Hematopoietic multipotent progenitor cell treated with erythropoietin and hydrocortisone succinate and interleukin-3 and kit ligand, for 17 days (in vitro differentiated cells): Measurements from ENCODE around the gene RTN1.

Source experiments
- DNase-seq: peaks from one replicate; pipeline ENCODE4 v3.0.0-alpha.2; 2015; ENCODE audit warnings: low spot score

The RTN1 gene

GRCh38 chr14:59849411-59850130 is 21.0 kb downstream of the RTN1 start:
- DNase-seq = no peak

- no peak for DNase-seq
Measured at GRCh38 chr14:59848671-59849070, 21.9 kb downstream of the RTN1 start.

DNA sequence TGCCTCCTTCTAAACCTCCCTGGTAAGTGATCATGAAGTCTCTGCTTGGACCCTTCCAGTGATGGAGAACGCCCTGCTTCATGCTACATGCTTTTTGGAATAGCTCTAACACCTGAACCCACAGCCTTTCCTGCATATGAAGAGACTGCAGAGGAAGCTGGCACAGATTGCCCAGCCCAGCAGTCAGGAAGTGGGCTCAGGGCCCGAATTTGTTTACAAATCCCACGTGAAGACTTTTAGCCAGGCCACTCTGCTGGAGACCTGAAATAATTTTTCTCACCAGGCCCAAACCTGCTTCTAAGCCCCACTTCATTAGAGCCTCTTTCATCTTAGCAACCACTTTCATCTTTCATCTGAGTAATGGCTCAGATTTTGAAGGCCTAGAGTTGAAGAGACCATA is 22.9 kb downstream of the RTN1 start:
- no peak for DNase-seq

DNA sequence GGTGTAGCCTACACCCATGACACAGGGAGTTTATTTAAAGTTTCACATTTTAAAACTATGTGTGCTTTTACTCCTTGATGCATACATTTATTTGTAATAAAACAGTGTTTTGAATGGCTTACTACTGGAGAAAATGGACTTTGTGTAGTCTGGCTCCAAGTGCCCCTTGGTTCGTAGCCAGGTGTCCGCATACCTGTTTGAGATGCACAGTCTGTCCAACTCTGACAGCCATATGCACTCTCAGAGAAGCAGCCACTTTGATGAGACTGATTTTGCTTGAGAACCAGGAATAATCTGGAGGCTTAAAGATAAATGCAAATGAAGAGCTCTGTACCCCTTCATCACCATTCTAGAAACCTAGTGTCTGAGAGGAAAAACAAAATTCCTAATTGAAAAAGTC is 24.0 kb downstream of the RTN1 start:
- DNase-seq = no peak

DNA sequence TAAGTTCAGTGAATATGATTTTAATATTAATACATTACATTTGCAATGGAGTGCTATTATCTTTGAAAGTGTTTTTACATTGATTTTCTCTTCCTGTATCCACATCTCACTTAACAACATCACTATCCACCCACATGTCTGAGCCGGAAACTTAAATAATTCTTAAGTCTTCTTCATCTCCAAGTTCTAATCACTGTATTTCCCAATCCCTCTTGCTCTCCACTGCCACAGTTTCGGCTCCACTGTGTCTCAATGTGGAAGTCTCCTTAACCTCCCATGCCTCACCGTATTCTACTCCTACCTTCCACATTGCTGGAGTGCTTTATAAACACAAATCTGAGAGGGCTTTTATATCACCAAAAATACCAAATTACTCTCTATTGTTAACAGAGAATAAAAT is 25.3 kb downstream of the RTN1 start:
- no peak for DNase-seq

- DNase-seq = no peak
Measured at GRCh38 chr14:59844186-59844812, 26.3 kb downstream of the RTN1 start.

GRCh38 chr14:59836116-59836515 is 34.5 kb downstream of the RTN1 start:
- DNase-seq = no peak

DNA sequence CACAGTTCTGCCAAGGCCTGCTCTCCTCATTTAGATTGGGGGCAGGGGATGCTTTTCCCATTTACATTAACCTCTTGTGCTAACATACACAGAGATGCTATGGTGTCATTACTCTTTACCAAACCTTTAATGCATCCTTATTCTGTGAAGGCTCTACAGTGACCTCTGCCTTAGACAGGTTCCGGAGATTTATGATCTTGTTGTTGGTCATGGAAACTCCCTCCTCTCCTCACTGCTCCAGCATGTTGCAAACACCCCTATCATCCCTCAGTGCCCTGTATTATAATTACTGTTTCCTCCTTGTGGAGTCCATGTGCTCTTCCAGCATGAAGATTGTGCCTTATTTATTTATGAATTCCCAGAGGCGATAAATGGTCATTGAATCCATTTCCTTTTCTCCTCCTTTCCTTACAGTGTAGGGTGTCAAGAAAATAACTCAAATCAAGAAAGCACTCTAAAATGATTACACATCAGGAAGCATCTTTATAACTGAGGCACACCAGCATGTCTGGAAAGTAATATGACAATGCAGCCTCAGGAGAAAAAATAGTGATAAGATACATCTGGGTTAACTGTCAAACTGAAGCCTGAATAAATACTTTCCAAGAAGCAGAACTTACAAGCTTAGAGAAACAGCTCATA is 37.8 kb downstream of the RTN1 start:
- DNase-seq = no peak

- DNase-seq = no peak
Measured at GRCh38 chr14:59831121-59831730, 39.4 kb downstream of the RTN1 start.

DNA sequence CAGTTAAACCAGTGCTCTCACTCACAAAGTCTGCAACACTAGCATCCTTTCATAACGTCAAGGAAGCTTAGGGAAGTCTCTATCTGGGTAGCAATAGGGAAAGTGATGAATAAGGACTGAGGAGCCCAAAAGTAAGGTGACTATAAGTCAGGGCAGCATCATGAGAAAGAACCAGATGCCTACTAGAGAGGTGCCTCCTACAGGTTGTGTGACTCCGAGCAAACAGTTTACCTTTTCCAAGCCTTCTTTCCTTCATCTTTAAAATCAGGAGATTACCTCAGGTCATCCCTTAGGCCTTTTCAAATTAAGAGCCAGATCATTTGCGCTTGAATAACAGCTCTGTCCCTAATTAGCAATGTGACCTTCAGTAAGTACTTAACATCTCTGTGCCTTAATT is 40.2 kb downstream of the RTN1 start:
- DNase-seq = no peak

DNA sequence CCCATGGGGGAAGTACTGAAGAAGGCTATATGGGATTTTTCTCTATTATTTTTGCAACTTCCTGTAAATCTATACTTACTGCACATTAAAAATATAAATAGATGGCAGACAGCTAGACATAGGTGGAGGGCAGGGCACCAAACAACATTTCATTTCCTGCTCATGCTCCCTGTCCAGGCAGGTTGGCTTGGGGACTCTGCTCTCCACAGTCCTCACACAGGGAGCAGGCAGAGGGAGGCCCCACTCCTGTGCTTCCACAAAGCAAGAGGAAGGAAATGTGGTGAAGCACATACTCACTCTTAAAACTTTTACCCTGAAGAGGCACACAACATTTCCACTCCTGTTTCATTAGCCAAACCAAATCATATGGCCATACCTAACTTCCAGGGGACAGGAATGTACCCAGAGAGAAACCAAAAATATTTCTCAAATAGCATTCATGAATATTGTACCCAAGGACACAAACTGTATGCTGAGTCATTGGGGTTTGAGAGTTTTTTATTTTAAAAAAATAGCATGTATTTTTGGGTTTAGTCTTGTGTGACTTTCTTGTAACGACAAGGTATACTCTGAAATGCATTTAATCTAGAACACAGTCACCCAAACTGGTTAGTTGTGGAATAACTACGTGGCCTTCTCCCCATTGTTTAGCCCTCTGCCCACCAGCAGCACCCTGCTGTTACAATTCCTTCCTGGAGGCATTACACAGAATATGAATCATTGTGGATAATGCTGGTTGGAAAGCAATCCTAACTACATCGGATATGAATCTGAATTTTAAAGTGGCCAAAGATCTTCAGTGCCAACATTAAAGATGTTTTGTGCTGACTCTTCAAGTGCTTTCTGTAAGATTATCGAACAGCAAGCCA is 40.9 kb downstream of the RTN1 start:
- no peak for DNase-seq

DNA sequence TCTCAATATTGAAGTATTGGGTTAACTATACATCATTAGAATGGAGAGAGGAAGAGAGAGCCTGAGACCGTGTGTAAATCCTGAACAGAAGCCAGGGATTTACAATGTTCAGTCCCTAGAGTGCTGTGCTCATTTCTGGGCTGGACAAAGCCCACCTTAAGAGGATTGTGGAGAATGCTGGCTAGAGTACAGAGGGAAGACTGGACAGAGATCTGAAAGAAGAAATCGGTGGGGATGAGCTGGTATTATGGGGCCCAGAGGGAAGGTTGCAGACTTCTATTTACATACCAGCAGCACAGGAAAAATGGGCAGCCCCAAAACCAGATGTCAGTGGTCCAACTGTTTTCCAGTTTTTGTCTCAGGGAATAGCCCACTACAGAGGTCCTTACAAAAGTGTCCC is 42.3 kb downstream of the RTN1 start:
- no peak for DNase-seq

- DNase-seq = no peak
Measured at GRCh38 chr14:59827401-59827800, 43.2 kb downstream of the RTN1 start.

DNA sequence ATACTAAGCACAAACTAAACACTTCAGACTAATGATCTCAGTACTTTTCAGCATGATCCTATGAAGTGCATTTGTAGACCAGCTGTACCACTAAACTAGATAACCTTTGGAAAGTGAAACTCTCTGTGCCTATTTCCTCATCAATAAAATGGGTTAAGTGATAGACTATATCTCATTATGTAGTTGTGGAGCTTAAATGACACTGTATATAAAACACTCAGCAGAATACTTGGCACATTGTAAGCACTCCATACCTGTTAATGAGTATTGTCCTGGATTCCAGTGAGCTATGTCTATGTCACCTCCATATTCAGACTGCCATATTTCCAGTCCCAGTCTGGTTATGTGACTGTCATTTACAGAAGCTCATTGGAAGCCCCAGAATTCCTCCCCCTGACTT is 44.4 kb downstream of the RTN1 start:
- no peak for DNase-seq

- DNase-seq = no peak
Measured at GRCh38 chr14:59823179-59823578, 47.4 kb downstream of the RTN1 start.

- DNase-seq = no peak
Measured at GRCh38 chr14:59819446-59820088, 51.0 kb downstream of the RTN1 start.

GRCh38 chr14:59816941-59817340 is 53.6 kb downstream of the RTN1 start:
- no peak for DNase-seq

DNA sequence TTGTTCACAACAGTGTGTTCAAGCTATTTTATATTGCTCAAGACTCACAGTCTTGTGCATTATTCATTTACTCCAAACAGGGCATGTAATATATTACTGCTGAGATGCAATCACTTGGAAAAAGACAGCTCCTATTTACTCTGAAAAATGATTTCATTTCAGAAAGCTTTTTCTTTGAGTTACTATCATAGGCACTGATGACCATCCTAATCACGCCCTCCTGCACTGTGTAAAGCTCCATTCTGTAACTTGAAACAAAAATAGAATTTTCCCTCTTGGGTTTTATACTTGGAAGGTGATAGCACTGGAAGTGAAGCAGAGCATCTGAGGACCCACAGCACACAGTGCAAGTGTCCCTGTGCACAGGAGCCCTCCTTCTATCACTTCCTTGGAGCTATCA is 55.6 kb downstream of the RTN1 start:
- no peak for DNase-seq

GRCh38 chr14:59811815-59812214 is 58.8 kb downstream of the RTN1 start:
- DNase-seq = no peak

DNA sequence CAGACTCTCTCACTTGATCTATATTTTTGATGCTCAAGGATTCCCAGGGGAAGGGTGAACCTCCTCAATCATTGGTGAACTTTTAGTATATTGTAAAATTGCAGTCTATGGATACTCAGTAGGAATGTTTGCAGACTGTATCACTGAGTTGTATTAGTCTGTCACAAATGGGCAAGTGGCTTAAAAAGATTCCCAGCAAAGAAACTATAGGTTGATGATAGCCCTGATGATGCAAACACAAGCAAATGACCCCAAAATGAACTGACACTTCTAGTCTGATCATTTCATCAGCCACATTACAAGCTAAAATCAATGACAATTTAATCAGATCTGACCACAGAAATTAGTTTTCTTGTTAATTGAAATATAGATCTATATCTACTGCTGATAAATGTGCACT is 59.5 kb downstream of the RTN1 start:
- no peak for DNase-seq

- no peak for DNase-seq
Measured at GRCh38 chr14:59803052-59803540, 67.5 kb downstream of the RTN1 start.
